ENCODE results near the gene FBXO31.

DNA sequence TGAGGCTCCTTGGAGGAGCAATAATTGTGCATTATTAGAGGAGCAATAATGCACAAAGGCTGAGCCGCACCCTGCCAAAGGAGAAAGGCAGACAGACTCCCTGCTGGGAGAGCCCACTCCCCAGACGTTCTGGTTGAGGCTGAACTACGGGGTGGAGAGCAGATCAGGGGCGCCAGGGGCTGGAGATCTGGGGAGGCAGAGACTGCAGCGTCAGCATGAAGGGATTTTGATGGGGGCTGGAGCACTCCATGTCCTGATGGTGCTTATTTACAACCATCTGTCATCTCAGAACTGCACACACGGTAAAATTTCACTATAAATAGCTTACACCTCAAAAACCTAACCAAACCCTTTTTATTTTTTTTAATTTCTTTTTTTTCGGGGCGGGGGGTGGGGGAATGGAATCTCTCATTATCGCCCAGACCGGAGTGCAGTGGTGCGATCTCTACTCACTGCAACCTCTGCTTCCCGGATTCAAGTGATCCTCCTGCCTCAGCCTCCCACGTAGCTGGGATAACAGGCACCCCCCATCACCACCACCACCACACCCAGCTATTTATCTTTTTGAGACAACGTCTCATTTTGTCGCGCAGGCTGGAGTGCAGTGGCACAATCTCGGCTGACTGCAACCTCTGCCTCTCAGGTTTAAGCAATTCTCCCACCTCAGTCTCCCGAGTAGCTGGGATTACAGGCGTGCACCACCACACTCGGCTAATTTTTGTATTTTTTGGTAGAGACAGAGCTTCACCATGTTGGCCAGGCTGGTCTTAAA is 62.1 kb downstream of the FBXO31 start:
- TF ChIP-seq, protein P1, sequence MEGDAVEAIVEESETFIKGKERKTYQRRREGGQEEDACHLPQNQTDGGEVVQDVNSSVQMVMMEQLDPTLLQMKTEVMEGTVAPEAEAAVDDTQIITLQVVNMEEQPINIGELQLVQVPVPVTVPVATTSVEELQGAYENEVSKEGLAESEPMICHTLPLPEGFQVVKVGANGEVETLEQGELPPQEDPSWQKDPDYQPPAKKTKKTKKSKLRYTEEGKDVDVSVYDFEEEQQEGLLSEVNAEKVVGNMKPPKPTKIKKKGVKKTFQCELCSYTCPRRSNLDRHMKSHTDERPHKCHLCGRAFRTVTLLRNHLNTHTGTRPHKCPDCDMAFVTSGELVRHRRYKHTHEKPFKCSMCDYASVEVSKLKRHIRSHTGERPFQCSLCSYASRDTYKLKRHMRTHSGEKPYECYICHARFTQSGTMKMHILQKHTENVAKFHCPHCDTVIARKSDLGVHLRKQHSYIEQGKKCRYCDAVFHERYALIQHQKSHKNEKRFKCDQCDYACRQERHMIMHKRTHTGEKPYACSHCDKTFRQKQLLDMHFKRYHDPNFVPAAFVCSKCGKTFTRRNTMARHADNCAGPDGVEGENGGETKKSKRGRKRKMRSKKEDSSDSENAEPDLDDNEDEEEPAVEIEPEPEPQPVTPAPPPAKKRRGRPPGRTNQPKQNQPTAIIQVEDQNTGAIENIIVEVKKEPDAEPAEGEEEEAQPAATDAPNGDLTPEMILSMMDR (IDR thresholded peaks at IDR 0.05), result no peak
- TF ChIP-seq POLR2A (IDR thresholded peaks at IDR 0.05) (no peak), EP300 (IDR thresholded peaks at IDR 0.05) (no peak)

Data from ovary (tissue), 3 donors.